Panc1 (cell line): ENCODE measurements around the gene ACADSB.

Experiments used
- POLR2AphosphoS5 ChIP-seq: IDR thresholded peaks from 2 replicates; pipeline ENCODE4 v1.6.1; 2012; ENCODE audit warnings: mild to moderate bottlenecking, low read depth, low read length, moderate library complexity
- TF ChIP-seq, protein P1 (sequence below): fragments of 450-650 bp; IDR thresholded peaks from 2 replicates; pipeline ENCODE4 v1.5.1; 2017; ENCODE audit warnings: mild to moderate bottlenecking
- TF ChIP-seq, protein P2 (sequence below), 2 experiments: IDR thresholded peaks; 2 replicates each; pipeline ENCODE4 v1.6.1; 2011 to 2012; ENCODE audit warnings: low read depth in 2 of 2, control low read depth in 1 of 2, low read length in 1 of 2, mild to moderate bottlenecking in 1 of 2, moderate library complexity in 1 of 2; ENCODE audit not compliant: insufficient read depth in 1 of 2

DNA sequence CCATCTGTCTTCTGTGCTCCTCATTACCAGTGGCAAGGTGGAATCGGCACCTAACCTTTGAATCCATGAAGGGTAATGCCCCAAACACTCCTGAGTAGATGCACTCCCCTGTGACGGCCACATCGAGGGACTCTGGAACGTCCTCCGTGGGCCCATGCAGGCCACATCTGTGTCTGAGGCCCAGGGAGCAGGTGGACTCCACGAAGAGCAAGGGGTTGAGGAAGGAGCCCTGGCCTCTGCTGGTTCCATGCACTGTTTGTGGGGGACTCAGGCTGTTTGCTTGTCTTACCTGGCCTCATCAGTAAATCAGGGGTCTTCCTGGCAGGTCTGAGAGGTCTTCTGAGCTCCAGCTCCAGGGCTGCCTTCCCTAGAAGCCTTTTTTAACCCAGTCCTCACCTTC lies 64.4 kb downstream of the ACADSB start:
- TF ChIP-seq, protein P1, sequence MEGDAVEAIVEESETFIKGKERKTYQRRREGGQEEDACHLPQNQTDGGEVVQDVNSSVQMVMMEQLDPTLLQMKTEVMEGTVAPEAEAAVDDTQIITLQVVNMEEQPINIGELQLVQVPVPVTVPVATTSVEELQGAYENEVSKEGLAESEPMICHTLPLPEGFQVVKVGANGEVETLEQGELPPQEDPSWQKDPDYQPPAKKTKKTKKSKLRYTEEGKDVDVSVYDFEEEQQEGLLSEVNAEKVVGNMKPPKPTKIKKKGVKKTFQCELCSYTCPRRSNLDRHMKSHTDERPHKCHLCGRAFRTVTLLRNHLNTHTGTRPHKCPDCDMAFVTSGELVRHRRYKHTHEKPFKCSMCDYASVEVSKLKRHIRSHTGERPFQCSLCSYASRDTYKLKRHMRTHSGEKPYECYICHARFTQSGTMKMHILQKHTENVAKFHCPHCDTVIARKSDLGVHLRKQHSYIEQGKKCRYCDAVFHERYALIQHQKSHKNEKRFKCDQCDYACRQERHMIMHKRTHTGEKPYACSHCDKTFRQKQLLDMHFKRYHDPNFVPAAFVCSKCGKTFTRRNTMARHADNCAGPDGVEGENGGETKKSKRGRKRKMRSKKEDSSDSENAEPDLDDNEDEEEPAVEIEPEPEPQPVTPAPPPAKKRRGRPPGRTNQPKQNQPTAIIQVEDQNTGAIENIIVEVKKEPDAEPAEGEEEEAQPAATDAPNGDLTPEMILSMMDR, result no peak
- TF ChIP-seq, protein P2, sequence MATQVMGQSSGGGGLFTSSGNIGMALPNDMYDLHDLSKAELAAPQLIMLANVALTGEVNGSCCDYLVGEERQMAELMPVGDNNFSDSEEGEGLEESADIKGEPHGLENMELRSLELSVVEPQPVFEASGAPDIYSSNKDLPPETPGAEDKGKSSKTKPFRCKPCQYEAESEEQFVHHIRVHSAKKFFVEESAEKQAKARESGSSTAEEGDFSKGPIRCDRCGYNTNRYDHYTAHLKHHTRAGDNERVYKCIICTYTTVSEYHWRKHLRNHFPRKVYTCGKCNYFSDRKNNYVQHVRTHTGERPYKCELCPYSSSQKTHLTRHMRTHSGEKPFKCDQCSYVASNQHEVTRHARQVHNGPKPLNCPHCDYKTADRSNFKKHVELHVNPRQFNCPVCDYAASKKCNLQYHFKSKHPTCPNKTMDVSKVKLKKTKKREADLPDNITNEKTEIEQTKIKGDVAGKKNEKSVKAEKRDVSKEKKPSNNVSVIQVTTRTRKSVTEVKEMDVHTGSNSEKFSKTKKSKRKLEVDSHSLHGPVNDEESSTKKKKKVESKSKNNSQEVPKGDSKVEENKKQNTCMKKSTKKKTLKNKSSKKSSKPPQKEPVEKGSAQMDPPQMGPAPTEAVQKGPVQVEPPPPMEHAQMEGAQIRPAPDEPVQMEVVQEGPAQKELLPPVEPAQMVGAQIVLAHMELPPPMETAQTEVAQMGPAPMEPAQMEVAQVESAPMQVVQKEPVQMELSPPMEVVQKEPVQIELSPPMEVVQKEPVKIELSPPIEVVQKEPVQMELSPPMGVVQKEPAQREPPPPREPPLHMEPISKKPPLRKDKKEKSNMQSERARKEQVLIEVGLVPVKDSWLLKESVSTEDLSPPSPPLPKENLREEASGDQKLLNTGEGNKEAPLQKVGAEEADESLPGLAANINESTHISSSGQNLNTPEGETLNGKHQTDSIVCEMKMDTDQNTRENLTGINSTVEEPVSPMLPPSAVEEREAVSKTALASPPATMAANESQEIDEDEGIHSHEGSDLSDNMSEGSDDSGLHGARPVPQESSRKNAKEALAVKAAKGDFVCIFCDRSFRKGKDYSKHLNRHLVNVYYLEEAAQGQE (IDR thresholded peaks at IDR 0.05; ENCODE audit: insufficient read depth in 1 of 2, low read depth in 2 of 2, low read length in 1 of 2), result no peak
- no peak for TF ChIP-seq POLR2AphosphoS5
